NCI-H187 treated with DMSO at 0.1 percent for 48 hours (cell line): ENCODE results near the gene THSD8.
"Not testable (repeated sequence)": the region's sequence is repeated elsewhere in the genome, so short reads cannot be mapped to it uniquely, and the experiment has no call there.

Experiments
- DNase-seq: peaks from one replicate; lab custom pipeline; 2025; lab: John Stamatoyannopoulos, UW

THSD8 gene

GRCh38 chr19:12792051-12792852, 9.6 kb upstream of the THSD8 start:
- DNase-seq, result no peak

- DNase-seq, result no peak
These were observed 9.0 kb upstream of the THSD8 start for GRCh38 chr19:12792853-12793289.

GRCh38 chr19:12793290-12794195, 8.3 kb upstream of the THSD8 start:
- DNase-seq, result no peak

GRCh38 chr19:12794196-12794941, 7.5 kb upstream of the THSD8 start:
- no peak for DNase-seq

DNA sequence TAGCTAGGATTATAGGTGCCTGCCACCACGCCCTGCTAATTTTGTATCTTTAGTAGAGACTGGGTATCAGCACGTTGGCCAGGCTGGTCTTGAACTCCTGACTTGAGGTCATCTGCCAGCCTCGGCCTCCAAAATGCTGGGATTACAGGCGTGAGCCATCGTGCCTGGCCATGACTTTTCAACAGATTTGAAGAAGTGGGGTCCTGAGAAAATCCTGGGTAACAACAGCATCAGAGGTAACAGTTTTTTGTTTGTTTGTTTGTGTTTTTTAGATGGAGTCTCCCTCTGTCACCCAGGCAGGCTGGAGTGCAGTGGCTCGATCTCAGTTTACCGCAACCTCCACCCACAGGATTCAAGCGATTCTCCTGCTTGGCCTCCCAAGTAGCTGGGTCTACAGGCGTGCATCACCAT, 6.9 kb upstream of the THSD8 start:
- no peak for DNase-seq

DNA sequence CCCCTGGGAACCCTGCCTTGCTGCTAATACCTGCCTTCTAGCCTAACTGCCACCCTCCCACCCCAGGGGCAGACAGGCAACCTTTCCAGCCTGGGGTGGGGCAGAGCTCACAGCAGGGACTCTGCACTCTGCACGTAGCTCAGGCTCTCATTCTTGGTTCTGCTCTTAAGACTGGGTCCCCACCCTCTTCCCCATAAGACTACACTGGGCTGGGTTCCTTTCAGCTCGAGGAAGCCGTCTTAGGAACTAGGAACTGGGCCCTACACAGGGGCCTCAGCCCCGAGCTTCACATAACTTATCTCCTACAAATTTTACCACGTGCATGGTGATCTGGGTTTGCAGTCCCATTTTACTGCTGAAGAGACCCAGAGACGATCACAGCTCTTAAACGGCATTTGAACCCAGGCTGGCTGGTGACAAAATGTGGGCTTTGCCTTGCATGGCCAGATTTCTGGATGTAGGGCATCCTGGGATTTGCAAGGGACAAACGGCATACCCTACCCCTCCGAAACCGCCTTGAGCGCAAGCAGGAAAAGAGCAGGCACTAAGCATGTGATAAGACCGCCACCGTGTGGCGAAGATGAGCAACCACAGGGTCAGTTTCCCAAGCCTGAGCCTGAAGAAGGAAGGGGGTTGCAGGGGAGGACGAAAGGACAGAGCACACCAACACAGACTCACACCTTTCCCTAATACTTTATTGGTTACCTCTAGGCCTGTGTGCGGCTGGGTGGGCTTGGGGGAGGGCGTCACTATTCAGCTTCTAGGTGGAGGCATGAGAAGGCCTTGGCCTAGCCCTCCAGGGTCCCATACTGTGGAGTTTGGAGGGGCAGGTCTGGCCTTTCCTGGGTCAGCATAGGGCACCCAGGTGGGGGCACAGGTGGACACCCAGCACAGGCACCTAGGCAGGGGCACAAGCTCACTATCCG, 5.5 kb upstream of the THSD8 start:
- no peak for DNase-seq

- DNase-seq, result no peak
These were observed 4.7 kb upstream of the THSD8 start for GRCh38 chr19:12797141-12797587.

GRCh38 chr19:12797607-12798006, 4.3 kb upstream of the THSD8 start:
- DNase-seq, result not testable (repeated sequence)

GRCh38 chr19:12799742-12800465, 2.0 kb upstream of the THSD8 start:
- no peak for DNase-seq

- DNase-seq, result no peak
These were observed 1.5 kb upstream of the THSD8 start for GRCh38 chr19:12800466-12800770.

GRCh38 chr19:12800923-12801465, 875 bp upstream of the THSD8 start:
- no peak for DNase-seq

- DNase-seq, result no peak
These were observed 618 bp downstream of the THSD8 start for GRCh38 chr19:12802267-12803106.

- DNase-seq, result no peak
These were observed 2.2 kb downstream of the THSD8 start for GRCh38 chr19:12804051-12804450.

GRCh38 chr19:12806242-12807081, 4.6 kb downstream of the THSD8 start, which contains the start of gene RNASEH2A:
RNASEH2A (plus strand) TSS chr19:12806584; CDS start chr19:12806674, 90 bp downstream.
- DNase-seq, result no peak

DNA sequence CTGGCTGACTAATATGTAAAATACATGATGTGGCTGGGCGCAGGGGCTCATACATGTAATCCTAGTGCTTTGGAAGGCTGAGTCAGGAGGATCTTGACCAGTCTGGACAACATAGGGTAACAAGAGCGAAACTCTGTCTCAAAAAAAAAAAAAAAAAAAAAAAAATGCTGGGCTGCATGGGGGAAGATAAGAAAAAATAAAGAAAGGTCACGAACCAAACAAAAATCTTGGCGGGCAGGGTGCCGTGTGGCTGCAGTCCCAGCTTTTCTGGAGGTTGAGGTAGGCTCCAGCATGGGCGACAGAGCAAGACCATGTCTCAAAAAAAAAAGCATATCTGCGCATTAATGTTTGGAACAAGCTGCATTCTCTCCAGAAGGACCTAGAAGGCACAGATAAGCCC, 13.2 kb downstream of the THSD8 start:
- DNase-seq, result no peak

GRCh38 chr19:12817188-12817587, 15.3 kb downstream of the THSD8 start:
- DNase-seq, result not testable (repeated sequence)

GRCh38 chr19:12817810-12818209, 15.9 kb downstream of the THSD8 start:
- not testable (repeated sequence) for DNase-seq

- no peak for DNase-seq
These were observed 19.9 kb downstream of the THSD8 start for GRCh38 chr19:12821761-12822160.
